Iris pigment epithelial cell (primary cell): Measurements from ENCODE around the gene SLPI.

ENCODE experiments used
- DNase-seq: peaks from one replicate; pipeline ENCODE4 v3.0.0-alpha.2; 2011; ENCODE audit warnings: low read depth

SLPI gene, protein sequence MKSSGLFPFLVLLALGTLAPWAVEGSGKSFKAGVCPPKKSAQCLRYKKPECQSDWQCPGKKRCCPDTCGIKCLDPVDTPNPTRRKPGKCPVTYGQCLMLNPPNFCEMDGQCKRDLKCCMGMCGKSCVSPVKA

DNA sequence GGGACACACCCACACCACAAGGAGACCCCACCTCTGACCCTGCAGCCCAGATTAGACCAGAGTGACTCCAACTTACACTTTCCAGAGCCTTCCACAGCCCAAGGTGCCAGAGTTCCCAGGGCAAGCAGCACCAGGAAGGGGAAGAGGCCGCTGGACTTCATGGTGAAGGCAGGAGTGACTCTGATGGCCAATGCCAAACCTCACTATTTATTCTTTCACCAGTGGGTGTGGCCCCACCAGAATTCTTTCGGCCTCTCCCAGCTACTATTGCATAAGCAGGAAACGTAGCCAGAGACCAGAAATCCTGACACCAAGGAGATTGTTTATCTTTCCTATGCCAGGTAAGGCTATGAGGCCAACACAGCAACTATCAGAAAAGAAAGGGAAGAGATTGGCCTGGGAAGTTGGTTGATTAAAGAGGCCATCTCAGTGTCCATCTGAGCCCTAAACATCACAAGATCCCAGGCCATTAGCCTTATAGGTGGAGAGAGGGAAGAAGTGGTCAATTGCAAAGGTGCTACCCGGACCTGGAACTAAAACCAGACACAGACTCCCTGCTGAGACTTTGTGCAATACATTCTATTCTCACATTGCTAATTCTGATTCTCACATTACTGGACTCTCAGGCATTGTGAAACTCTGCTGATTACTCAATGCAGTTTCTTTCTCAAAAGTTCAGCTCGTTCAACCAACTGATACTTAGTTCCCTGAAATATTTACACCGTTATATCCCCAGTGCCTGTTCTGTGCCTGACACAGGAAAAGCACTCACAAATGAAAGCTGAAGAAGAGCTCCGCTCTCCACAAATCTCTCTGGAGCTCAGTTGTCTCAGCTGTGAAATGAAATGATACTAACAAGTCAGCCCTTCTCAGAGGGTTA lies at the start of gene SLPI:
SLPI (minus strand) TSS at position 182 of the 880 bp plus-strand sequence; CDS start at position 161, 21 bp downstream.
- peak; percentile 89 for DNase-seq

DNA sequence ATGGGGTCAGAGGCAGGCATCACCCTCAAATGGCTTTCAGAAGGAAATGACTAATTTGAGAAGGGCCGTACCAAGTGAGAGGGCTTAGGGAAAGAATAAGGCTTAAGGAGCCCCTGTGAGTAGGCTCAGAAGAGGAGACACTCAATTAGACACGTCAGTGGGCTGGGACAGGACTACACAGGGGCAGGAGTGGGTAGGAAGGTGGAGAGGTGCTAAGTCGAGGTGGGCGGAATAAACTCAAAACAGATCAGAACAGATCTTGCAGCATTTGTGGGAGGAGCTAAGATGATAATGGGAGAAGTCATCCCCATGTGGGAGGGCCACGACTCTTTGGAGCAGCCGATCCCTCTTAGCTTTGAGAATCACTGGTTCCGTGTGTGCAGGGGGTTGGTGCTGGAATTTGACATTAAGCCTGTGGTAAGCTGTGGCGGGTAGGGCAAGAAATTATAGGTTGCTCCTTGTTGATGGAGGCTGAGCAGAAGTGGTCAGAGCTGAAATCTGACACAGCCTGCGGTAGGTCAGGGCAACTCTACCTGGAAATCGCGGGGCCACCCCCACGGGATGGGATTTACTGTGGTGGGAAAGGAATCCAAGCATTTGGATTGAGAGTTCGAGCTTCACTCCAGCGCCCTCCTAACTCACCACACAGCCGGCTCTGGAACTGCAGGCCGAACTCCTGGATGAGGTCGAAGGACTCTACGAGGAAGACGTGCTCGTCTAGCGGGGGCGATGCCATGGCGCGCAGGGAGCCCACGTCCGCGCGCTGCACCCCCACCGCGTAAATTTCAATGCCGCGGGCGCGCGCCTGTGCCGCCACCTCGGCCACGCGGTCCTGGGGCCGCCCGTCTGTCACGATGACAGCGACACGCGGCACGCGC lies 49.5 kb upstream of the SLPI start:
- no peak for DNase-seq

DNA sequence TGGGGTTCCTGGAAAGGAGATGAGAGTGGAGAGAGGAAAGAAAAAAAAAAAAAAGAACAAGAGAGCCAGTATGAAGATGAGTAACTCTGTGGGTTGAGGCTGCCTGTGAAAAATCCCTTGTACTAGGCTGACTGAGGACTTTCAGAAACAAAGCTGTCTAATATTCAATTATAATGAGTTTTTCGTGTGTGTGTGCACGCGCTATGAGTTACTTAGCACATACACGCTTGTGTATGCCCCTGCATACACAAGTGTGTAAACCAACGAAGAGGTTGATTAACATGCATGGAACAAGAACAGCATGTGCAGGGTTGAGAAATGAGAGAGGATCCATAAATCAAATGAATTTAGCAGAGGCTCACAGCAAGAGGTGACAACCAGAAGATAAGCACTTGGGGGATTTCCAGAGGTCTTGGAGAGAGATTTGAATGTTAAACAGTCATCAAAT lies 47.5 kb upstream of the SLPI start:
- no peak for DNase-seq

DNA sequence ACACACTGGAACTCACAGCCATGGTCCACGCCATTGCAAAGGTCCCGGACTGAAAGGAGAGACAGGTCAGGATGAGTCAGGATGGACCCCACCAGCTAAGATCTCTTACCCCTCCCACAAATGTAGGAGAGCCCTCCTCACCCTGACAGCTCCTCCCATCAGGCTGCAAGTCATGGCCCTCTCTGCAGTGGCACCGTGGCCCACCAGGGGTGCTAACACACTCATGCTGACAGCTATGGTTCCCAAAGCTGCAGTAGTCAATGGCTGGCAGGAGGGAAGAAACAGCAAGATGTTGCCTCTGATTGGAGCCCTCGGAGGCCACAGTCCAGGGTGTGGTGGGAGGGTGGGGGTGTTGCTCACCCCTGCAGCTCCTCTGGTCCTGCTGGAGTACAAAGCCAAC lies 46.6 kb upstream of the SLPI start:
- DNase-seq: peak; percentile 40

DNA sequence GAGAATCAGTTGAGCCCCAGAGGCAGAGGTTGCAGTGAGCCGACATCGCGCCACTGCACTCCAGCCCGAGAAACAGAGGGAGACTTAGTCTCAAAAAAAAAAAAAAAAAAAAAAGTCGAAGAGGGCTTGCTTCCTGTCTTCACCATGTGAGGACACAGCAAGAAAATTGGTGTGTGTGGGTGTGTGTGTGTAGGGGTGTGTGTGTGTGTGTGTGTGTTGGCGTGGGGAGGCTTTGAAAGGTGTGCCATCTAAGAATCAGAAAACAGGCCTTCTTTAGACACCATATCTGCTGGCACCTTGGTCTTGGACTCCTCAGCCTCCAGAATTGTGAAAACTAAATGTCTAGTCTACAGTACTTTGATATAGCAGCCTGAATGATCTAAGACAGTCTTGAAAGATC lies 45.4 kb upstream of the SLPI start:
- DNase-seq: no peak

DNA sequence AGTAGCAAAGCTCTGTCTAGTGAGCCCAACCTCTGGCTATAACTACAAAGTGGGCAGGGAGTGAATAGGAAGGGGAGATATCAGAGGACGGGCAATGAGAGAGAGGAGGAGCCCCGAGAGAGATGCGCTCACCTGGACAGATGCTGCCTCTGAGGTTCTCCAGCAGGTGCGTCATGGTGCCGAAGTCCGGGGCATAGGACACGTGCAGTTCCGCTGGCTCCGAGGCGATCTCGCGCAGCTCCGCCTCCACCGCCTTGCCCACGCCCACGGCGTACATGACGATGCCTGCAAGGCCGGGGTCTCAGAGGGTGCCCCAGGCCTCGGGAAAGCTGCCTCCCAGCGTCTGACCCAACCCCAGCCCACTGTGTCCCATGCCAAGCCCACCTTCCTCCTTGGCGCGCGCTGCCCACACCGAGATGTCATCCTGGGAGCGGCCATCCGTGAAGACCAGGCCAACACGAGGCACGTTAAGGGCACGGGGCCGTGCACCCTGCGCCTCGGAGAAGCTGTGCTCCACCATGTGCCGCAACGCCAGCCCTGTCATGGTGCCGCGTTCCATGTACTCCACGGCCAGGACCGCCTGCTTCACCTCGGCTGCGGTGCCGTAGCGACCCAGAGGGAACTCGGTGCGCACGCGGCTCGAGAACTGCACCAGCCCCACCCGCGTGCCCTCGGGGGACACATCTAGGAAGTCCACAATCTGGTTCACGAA lies 43.6 kb upstream of the SLPI start:
- no peak for DNase-seq

DNA sequence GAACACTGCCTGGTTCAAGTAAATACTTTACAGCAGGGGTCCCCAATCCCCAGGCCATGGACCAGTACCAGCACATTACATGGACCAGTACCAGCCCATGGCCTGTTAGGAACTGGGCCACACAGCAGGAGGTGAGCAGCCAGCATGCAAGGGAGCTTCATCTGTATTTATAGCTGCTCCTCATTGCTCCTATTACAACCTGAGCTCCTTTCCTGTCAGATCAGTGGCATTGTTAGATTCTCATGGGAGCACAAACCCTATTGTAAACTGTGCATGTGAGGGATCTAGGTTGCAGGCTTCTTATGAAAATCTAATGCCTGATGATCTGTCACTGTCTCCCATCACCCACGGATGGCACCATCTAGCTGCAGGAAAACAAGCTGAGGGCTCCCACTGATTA lies 40.3 kb upstream of the SLPI start:
- DNase-seq: no peak

DNA sequence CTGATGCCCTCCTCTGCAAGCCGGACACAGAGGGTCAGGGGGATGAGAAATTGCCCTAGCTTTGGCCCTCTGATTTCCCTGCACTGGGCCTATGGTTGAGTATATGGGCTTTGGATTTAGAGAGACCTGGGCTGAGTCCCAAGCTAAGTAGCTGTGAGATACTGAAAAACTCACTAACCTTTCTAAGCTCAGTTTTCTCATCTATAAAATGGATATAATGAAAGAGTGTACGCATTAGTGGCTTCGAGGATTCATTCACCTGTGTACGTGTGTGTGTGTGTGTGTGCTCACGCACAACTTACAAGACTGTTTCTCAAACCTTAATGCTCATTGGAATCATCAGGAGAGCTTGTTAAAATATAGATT lies 39.6 kb upstream of the SLPI start:
- DNase-seq: no peak

DNA sequence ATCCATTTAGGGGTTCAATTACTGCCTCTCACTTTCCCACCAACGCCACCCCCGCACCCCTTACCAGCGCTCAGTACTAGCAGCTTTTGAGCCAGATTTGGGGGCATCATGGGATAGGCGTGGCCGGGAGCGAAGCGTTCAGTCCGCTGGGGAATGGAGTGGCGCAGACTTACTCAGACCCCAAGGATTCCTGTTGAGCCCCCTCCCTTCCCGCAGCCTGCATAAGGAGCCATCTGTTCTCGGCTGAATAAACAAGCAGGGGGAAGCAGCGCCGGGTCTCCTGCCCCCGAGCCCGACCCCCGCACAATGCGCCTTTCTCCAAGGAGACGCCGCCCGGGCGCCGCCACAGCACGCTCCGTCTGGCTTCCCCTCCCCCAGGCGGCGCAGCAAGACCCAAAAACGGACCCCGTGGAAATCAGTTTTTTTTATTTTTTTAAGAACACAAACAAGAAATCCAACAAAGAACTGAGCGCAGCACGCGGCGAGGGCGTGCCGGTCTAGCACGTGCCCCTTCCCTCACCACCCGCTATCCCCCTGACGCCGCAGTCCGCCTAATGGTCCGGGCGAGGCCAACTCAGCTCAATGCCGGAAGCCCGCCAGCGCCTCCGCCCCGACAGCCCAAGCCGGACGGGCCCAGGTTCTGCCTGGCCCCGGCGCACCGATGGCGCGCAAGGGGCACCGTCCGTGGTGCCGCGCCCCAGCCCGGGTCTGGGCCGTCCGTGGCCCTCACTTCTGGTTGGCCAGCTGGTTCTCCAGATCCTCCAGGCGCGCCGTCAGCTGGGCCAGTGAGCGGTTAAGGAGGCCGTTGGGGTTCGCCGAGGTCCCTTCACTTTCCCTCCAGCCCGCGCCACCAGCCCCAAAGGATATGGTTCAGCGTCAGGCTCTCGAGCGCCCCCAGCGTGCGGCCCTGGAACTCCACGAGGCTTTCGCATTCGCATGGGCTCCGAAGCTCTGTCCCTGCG lies 39.0 kb upstream of the SLPI start:
- DNase-seq: peak; percentile 54

DNA sequence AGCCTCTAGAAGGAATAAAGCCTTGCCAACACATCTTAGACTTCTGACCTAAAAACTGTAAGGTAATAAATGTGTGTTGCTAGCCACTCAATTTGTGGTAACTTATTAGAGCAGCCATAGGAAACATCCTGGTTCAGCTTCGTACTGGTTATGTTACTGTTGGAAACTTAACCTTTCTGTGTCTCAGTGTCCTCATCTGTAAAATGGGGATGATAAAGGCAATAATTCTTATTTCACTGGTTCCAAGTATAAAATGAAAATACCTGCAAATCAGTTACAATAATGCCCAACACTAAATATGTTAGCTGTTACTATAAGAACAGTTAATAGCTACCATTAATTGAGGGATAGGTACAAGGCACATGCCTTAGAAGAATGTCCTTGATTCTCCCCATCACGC lies 38.0 kb upstream of the SLPI start:
- no peak for DNase-seq

DNA sequence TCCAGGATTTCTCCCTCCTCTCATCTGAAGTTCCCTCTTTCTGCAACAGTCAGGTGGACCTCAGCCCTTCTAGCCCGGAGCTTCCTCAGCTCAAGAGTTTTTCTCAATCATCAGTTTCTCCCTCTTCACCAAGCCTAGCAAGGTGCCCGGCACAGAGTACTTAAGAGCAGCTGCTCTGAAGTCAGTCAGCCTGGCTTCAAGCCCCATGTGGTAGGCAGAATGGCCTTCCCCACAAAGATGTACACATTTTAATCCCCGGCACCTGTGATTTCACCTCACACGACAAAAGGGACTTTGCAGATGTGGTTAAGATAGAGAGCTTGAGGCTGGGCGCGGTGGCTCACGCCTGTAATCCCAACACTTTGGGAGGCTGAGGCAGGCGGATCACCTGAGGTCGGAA lies 37.2 kb upstream of the SLPI start:
- DNase-seq: no peak

DNA sequence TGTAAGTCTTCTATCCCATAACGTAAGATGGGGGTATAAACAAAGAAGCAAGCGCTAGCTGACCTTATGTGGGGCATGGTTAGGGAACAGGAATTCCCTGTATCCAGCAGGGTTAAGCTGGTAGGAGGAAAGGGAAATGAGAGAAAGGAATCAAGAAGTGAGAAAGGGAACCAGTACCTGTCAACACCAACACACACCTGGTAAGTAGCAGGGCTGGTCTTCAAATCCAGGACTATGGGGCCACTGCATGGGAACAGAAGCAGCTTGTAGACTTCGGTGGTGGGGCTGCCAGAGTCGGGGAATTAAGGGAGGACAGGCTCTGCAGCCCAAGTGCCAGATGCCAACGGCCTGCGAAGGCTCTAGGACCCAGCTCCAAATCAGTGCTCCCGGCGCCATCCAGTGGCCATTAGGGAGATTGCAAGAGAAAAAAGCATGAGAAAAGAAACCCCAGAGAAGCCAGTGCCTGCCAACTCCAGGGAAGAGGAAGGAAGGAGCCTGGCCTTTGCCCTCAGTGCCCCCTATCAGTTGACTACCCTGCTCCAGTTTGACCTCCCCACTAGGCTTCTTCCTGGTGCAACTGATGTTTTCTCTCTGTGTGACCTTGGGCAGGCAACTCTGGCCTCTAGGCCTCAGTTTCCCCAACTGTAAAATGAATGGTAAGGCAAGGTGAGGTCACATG lies 36.5 kb upstream of the SLPI start:
- DNase-seq: peak; percentile 49

DNA sequence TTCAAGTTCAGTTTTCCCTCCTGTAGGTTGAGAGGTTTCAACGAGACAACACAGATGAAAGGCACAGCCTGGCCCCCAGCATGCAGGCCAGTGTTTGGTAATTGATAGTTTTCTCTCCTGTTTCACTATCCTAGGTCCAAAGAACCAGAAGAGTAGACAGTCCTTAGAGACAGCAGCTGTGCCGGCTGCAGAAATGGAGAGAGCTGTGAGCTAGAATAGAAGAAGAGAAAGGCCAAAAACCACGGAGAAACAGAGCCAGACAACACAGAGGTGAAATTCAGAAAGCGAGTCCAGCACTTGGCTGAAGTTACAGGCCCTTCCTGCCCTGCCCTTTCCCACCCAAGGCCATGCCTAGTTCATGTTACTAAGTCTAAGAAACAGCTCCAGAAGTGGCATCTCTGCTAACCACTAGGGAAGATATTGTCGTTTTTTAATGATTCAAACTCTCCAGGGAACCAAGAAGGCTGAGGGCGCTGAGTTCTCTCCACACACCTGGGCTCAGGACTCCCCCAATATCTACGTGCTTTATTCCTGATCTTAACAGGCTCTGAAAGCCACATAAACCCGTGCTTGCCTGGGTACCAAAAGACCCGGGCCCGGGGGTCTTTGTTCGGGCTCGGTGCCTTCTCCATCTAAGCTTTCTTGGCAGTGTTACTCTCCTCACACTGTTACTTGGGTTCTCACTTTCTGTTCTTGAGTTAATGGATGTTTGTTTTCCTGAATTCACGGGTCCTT lies 35.7 kb upstream of the SLPI start:
- no peak for DNase-seq

DNA sequence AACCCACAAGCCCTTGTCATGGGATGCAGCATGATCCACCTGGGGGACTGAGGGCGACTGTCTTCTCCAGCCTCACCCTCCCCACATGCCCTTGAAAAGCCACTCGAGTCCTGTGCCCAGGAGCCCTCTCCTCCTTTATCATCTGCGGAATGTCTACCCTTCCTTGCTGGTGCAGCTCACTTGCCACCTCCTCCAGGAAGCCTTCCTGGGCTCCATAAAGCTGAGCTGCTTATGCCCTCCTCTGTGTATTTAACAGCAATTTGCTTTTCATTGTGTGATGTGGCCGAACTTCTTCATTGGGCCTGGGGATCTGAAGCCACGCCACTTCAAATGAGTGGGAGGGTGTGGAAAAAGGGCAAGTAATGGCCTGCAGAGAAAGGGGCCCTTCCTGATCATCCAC lies 34.5 kb upstream of the SLPI start:
- no peak for DNase-seq

DNA sequence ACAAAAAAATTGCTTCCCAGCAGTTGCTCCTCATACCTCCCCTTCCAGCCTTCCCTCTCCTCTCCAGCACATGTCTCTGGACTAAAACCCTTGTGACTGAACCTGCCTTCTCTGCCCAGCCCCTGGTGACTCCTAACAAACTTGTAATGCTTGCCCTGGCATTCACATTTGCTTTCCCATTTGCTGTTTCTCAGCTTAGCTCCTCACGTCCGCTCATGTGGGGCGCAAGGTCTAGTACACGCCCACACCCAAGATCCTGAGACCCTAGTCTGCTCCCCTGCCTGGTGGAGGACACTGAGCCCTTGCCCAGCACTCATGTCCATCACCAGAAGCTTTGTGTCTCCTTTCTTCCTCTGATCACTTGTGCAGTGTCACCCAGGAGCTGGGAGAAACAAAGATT lies 34.0 kb upstream of the SLPI start:
- no peak for DNase-seq

DNA sequence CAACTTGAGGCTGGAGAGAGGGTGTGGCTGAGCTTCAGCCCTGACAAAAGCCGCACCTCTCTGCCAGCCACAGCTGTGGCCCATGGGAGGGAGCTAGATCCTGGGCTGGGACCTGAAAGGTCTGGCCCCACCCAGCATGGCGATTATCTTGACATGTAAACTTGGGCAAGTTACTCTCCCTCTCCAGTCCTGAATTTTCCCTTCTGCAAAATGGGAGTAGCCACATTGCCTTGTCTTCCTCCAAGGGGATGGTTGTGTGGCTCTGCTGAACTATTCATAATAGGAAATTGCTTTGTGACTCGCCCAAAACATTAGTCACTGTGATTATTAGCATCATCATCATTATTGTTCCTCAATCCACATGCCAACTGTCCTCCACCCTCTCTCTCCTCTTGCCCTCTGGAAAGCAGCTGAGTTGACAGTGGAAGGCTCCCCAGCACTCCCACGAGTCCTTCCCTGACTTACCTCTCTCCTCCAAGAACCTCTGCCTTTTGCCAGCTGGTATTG lies 29.2 kb upstream of the SLPI start:
- no peak for DNase-seq

DNA sequence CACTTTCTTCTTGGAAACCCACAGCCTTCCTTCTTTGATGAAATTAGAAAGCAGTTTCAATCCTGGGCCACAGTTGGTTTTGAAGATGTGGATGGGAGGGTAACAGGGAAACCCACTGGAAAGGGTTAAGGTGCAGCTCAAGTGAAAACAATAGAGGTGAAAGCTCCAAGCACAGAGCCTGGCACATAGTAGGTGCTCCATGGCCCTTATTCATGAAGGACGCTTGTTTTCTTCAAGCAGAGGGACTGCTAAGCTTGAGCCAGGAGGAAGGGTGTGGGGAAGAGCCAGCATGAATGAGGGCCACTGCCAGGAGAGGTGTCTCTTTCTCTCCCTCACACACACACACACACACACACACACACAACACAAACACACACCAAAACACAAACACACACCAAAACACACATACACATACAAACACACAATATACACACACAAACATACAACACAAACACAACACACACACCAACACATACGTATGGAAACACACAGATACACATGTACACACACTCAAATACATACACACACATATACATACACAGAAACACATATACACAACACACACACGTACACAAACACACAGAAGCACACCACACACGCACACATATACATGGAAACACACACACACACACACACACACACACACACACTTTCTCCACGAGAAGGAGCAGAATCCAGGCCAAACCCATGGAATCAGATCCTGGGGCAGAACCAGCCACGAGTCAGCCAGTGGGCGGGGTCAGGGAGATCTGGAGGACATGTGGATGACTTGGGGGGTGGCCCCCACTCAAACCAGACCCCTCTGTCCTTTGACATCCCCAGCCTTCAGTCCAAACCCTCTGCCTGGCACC lies 28.6 kb upstream of the SLPI start:
- DNase-seq: no peak

DNA sequence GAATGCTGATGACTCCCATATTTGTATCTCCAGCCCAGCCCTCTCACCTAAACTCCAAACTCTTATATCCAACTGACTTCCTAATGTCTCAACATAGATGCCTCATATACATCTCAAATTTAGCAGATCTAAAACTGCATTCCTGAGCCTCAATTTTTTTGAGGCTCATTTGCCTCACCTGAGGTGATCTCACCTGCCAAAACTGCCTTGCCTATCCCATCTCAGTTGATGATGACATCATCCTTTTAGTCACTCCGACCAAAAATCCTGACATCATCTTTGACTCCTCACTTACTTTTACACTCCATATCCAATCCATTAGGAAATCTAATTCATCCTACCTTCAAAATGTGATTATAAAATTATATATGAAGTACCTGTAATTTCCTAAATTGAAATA lies 25.6 kb upstream of the SLPI start:
- DNase-seq: no peak

DNA sequence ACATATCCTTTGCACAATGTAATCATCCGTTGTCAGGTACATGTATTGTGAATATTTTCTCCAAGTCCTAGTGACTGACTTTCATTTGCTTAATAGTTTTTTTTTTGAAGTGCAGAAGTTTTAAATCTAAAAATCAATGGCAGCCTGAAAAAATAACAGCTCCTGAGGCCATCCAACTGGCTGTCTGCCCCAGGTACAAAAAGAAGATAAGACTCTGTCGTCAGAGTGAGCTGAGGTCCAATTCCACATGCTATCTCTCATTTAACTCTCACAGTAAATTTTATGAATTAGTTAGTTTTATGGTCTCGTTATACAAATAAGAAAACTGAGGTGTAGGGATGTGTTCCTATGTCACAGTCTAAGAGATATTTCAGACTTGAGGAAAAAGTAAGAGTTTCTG lies 21.0 kb upstream of the SLPI start:
- DNase-seq: no peak
